GM12878 (cell line): ENCODE results near the gene SLC9C1.

Experiments used
- CEBPB ChIP-seq, 2 experiments: fragments of 150-350 bp in 1 of 2; IDR thresholded peaks; 2 replicates each; pipeline ENCODE4 v1.6.1; 2012 to 2014; ENCODE audit warnings: low read depth in 2 of 2, low read length in 2 of 2, borderline replicate concordance in 1 of 2, inconsistent platforms in 1 of 2
- EP300 ChIP-seq, 2 experiments: fragments of 150-350 bp in 1 of 2; IDR thresholded peaks; 2 replicates each; pipeline ENCODE4 v1.6.1; 2011 to 2012; ENCODE audit warnings: low read depth in 2 of 2, low read length in 2 of 2, borderline replicate concordance in 1 of 2, improper control_type of control experiment in 1 of 2, inconsistent platforms in 1 of 2; ENCODE audit not compliant: control insufficient read depth in 1 of 2
- HDGF ChIP-seq: fragments of 450-650 bp; IDR thresholded peaks from 2 replicates; pipeline ENCODE4 v1.6.1; 2016; ENCODE audit warnings: antibody characterized with exemption
- LARP7 ChIP-seq: fragments of 450-650 bp; IDR thresholded peaks from 2 replicates; pipeline ENCODE4 v1.6.1; 2017; ENCODE audit warnings: mild to moderate bottlenecking
- MAX ChIP-seq: IDR thresholded peaks from 2 replicates; pipeline ENCODE4 v1.6.1; 2012; ENCODE audit warnings: low read depth, low read length, improper control_type of control experiment
- MYC ChIP-seq: IDR thresholded peaks from 2 replicates; pipeline ENCODE4 v1.6.1; 2011; ENCODE audit warnings: mild to moderate bottlenecking, low read length, moderate library complexity, inconsistent platforms; ENCODE audit not compliant: insufficient read depth, insufficient replicate concordance, insufficient read length, severe bottlenecking
- NR2C1 ChIP-seq: fragments of 450-650 bp; IDR thresholded peaks from 2 replicates; pipeline ENCODE4 v1.6.1; 2017; ENCODE audit warnings: antibody characterized with exemption, mild to moderate bottlenecking, moderate library complexity
- POLR2AphosphoS5 ChIP-seq: IDR thresholded peaks from 2 replicates; pipeline ENCODE4 v1.6.1; 2011; ENCODE audit warnings: mild to moderate bottlenecking, low read length, inconsistent platforms
- RAD21 ChIP-seq: IDR thresholded peaks from 2 replicates; pipeline ENCODE4 v1.6.1; 2011; ENCODE audit warnings: mild to moderate bottlenecking, low read depth, low read length, moderate library complexity; ENCODE audit not compliant: insufficient read depth
- RB1 ChIP-seq: fragments of 450-650 bp; formaldehyde crosslinking; IDR thresholded peaks from 2 replicates; pipeline ENCODE4 v1.6.1; 2017; ENCODE audit warnings: mild to moderate bottlenecking, borderline replicate concordance
- SMC3 ChIP-seq: IDR thresholded peaks from 2 replicates; pipeline ENCODE4 v1.6.1; 2011; ENCODE audit warnings: low read length, improper control_type of control experiment, borderline replicate concordance
- SRF ChIP-seq, 2 experiments: IDR thresholded peaks; 2 replicates each; pipeline ENCODE4 v1.6.1; 2011; ENCODE audit warnings: low read depth in 2 of 2, low read length in 2 of 2, mild to moderate bottlenecking in 1 of 2, moderate library complexity in 1 of 2
- TF ChIP-seq, protein P1 (sequence below), 3 experiments: IDR thresholded peaks in 2 of 3; conservative IDR thresholded peaks in 1 of 3; 2 replicates each; pipeline ENCODE4 v1.5.1; 2011; ENCODE audit warnings: low read depth in 3 of 3, low read length in 3 of 3, mild to moderate bottlenecking in 3 of 3, control low read depth in 2 of 3, moderate library complexity in 2 of 3, inconsistent platforms in 1 of 3, mixed read lengths in 1 of 3; ENCODE audit not compliant: control insufficient read depth in 2 of 3, insufficient read depth in 1 of 3; ENCODE audit errors: extremely low read depth in 1 of 3

DNA sequence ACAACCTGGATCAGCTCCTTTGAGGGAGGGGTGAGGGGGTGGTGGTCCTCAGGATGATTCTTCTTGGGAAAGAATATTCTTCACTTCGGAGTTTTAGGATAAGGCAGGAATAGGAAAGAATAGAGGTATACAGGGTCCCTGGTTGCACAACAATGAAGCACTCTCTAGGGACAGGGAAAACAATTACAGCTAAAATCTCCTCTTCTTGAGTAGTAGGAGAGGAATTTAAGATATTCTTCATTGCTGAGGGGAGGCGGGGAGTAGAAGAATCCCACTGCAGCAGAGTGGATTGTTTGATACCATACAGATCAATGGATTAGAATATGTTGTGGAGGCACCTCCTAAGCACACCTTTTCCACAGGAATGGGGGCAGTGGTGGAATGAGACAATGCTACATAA, 20.5 kb downstream of the SLC9C1 start:
- TF ChIP-seq POLR2AphosphoS5 (no peak), LARP7 (no peak), SMC3 (no peak), RAD21 (no peak), HDGF (no peak), CEBPB (IDR thresholded peaks at IDR 0.05; ENCODE audit: borderline replicate concordance in 1 of 2, low read depth in 2 of 2, low read length in 2 of 2) (no peak), EP300 (IDR thresholded peaks at IDR 0.05; ENCODE audit: borderline replicate concordance in 1 of 2, control insufficient read depth in 1 of 2, low read depth in 2 of 2, low read length in 2 of 2) (no peak), MAX (no peak), MYC (no peak), NR2C1 (no peak), RB1 (no peak), SRF (IDR thresholded peaks at IDR 0.05; ENCODE audit: low read depth in 2 of 2, low read length in 2 of 2) (no peak)
- TF ChIP-seq, protein P1, sequence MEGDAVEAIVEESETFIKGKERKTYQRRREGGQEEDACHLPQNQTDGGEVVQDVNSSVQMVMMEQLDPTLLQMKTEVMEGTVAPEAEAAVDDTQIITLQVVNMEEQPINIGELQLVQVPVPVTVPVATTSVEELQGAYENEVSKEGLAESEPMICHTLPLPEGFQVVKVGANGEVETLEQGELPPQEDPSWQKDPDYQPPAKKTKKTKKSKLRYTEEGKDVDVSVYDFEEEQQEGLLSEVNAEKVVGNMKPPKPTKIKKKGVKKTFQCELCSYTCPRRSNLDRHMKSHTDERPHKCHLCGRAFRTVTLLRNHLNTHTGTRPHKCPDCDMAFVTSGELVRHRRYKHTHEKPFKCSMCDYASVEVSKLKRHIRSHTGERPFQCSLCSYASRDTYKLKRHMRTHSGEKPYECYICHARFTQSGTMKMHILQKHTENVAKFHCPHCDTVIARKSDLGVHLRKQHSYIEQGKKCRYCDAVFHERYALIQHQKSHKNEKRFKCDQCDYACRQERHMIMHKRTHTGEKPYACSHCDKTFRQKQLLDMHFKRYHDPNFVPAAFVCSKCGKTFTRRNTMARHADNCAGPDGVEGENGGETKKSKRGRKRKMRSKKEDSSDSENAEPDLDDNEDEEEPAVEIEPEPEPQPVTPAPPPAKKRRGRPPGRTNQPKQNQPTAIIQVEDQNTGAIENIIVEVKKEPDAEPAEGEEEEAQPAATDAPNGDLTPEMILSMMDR (IDR thresholded peaks at IDR 0.05 in 2 of 3, conservative IDR thresholded peaks at IDR 0.05 in 1 of 3; ENCODE audit: control insufficient read depth in 2 of 3, extremely low read depth in 1 of 3, insufficient read depth in 1 of 3, low read depth in 3 of 3, low read length in 3 of 3) = no peak
